GM19099 (cell line): Measurements from ENCODE around the gene SLC39A13.

ENCODE experiments used
- POLR2A ChIP-seq: IDR thresholded peaks from 3 replicates; pipeline ENCODE4 v1.6.1; 2011; ENCODE audit warnings: low read depth; ENCODE audit not compliant: insufficient read length; ENCODE audit errors: extremely low read depth

SLC39A13 gene

GRCh38 chr11:47407746-47408590 is at the start of gene SLC39A13:
TSS of gene SLC39A13 (plus strand) at chr11:47408590. CDS start at chr11:47410095, 1,505 bp downstream.
- TF ChIP-seq POLR2A, result peak; percentile 69

GRCh38 chr11:47358731-47359051 is 49.7 kb upstream of the SLC39A13 start:
- TF ChIP-seq POLR2A, result no peak

- TF ChIP-seq POLR2A, result no peak
Observed at GRCh38 chr11:47359162-47359561, 49.2 kb upstream of the SLC39A13 start.

- TF ChIP-seq POLR2A, result no peak
Observed at GRCh38 chr11:47359586-47359985, 48.8 kb upstream of the SLC39A13 start.

- TF ChIP-seq POLR2A, result no peak
Observed at GRCh38 chr11:47360341-47360740, 48.0 kb upstream of the SLC39A13 start.

GRCh38 chr11:47361419-47361818 is 47.0 kb upstream of the SLC39A13 start:
- no peak for TF ChIP-seq POLR2A

GRCh38 chr11:47366020-47366490 is 42.3 kb upstream of the SLC39A13 start:
- no peak for TF ChIP-seq POLR2A

- no peak for TF ChIP-seq POLR2A
Observed at GRCh38 chr11:47369676-47370075, 38.7 kb upstream of the SLC39A13 start.

- no peak for TF ChIP-seq POLR2A
Observed at GRCh38 chr11:47372422-47372821, 36.0 kb upstream of the SLC39A13 start.

- no peak for TF ChIP-seq POLR2A
Observed at GRCh38 chr11:47373876-47374719, 34.3 kb upstream of the SLC39A13 start.

- TF ChIP-seq POLR2A, result no peak
Observed at GRCh38 chr11:47374720-47375019, 33.7 kb upstream of the SLC39A13 start.

- TF ChIP-seq POLR2A, result no peak
Observed at GRCh38 chr11:47375020-47375419, 33.4 kb upstream of the SLC39A13 start.

GRCh38 chr11:47375546-47376085 is 32.8 kb upstream of the SLC39A13 start:
- TF ChIP-seq POLR2A, result no peak

GRCh38 chr11:47376107-47376524 is 32.3 kb upstream of the SLC39A13 start:
- TF ChIP-seq POLR2A, result no peak

GRCh38 chr11:47376525-47377371 is 31.6 kb upstream of the SLC39A13 start:
- no peak for TF ChIP-seq POLR2A
